Lower lobe of right lung (tissue), 2 donors: ENCODE data around the gene ATG10. TPM values are rescaled to one million over a fixed set of nuclear protein-coding genes. Genes with fewer than 3 reads are reported as not detected.
"Not testable (repeated sequence)": the region's sequence is repeated elsewhere in the genome, so short reads cannot be mapped to it uniquely, and the experiment has no call there.

ENCODE experiments used
- ATAC-seq, 2 donors: fragments of 200-7000 bp; cut with Tn5 transposase; one replicate each; pipeline ENCODE4 v1.9.1; 2020 to 2022; ENCODE audit warnings: mild to moderate bottlenecking in 2 of 2, moderate library complexity in 2 of 2
- DNase-seq: peaks from one replicate; pipeline ENCODE4 v3.0.0-alpha.2; 2020
- H3K27ac ChIP-seq: fragments of 200-600 bp; one replicate; pipeline ENCODE4 v1.8.0; 2022
- H3K27me3 ChIP-seq: fragments of 200-600 bp; one replicate; pipeline ENCODE4 v1.8.0; 2022; ENCODE audit warnings: low read depth
- H3K36me3 ChIP-seq: fragments of 200-600 bp; one replicate; pipeline ENCODE4 v1.8.0; 2022; ENCODE audit warnings: mild to moderate bottlenecking
- H3K4me1 ChIP-seq: fragments of 200-600 bp; one replicate; pipeline ENCODE4 v1.8.0; 2022
- H3K4me3 ChIP-seq: fragments of 200-600 bp; one replicate; pipeline ENCODE4 v1.8.0; 2022; ENCODE audit warnings: mild to moderate bottlenecking
- H3K9me3 ChIP-seq: fragments of 200-600 bp; one replicate; pipeline ENCODE4 v1.8.0; 2022
- CTCF ChIP-seq: fragments of 200-600 bp; IDR thresholded peaks from one replicate; pipeline ENCODE4 v1.8.0; 2022; ENCODE audit warnings: antibody characterized with exemption, mild to moderate bottlenecking
- intact Hi-C: fragments of 100-400 bp; cut with DNase I; formaldehyde crosslinking; loops from one replicate; pipeline ENCODE4 v1.11.0; 2022
- total RNA-seq: library from RNA; stranded (reverse); fragmentation: NEBNext Ultra II Directional; extraction: Animal tissue kit (Norgen Biotek cat#: 25700); gene quantifications from one replicate; pipeline ENCODE4 v1.2.1, GENCODE V29; 2021
- donor health status: DM: no; HTN: yes; CAD: no; lungs with severe emphysema.

The ATG10 gene
- total RNA-seq, 1 donor from 2014 or later, result 5.4 TPM

GRCh38 chr5:82010696-82011095 is 38.9 kb downstream of the ATG10 start:
- no peaks in the 10 kb centered on the region for H3K4me1 ChIP-seq
- H3K27me3 ChIP-seq, result no peaks in the 10 kb centered on the region
- H3K9me3 ChIP-seq, result no peaks in the 10 kb centered on the region
- TF ChIP-seq CTCF, result no peak
- no peak overlapping the region for H3K27ac ChIP-seq
- intact Hi-C loops, result no loop called here
- H3K36me3 ChIP-seq, result no peaks in the 10 kb centered on the region
- no peak for DNase-seq
- ATAC-seq, result no peak
- H3K4me3 ChIP-seq, result no peak overlapping the region

GRCh38 chr5:82011761-82012160 is 39.9 kb downstream of the ATG10 start:
- Histone ChIP-seq H3K4me1 (no peaks in the 10 kb centered on the region), H3K27me3 (no peaks in the 10 kb centered on the region), H3K4me3 (no peak overlapping the region), H3K36me3 (no peaks in the 10 kb centered on the region), H3K9me3 (peaks cover 7% of the 10 kb centered on the region), H3K27ac (no peak overlapping the region)
- no peak for TF ChIP-seq CTCF
- ATAC-seq (no peak), DNase-seq (no peak)
- intact Hi-C loops, result no loop called here

- not testable (repeated sequence) for ATAC-seq
These were observed 42.8 kb downstream of the ATG10 start for GRCh38 chr5:82014644-82015043.

GRCh38 chr5:82018462-82018861 is 46.6 kb downstream of the ATG10 start:
- Histone ChIP-seq H3K36me3 (no peaks in the 10 kb centered on the region), H3K27me3 (no peaks in the 10 kb centered on the region), H3K4me1 (no peaks in the 10 kb centered on the region), H3K27ac (no peak overlapping the region), H3K9me3 (peaks cover 7% of the 10 kb centered on the region), H3K4me3 (no peak overlapping the region)
- no peak for TF ChIP-seq CTCF
- DNase-seq (no peak), ATAC-seq (no peak)
- intact Hi-C loops, result no loop called here

More at GRCh38 chr5:82014644-82015043, 42.8 kb downstream of the ATG10 start:
- H3K27me3 ChIP-seq, intact Hi-C loops, H3K4me1 ChIP-seq, H3K9me3 ChIP-seq, H3K4me3 ChIP-seq, DNase-seq, H3K27ac ChIP-seq, H3K36me3 ChIP-seq: not testable (repeated sequence)

GRCh38 chr5:82019342-82020138 is 47.7 kb downstream of the ATG10 start:
- no peak for TF ChIP-seq CTCF
- peaks cover 7% of the 10 kb centered on the region for H3K9me3 ChIP-seq
- H3K27ac ChIP-seq, result no peak overlapping the region
- no peaks in the 10 kb centered on the region for H3K27me3 ChIP-seq
- no peaks in the 10 kb centered on the region for H3K36me3 ChIP-seq
- ATAC-seq (no peak), DNase-seq (no peak)
- H3K4me1 ChIP-seq, result no peaks in the 10 kb centered on the region
- intact Hi-C loops, result no loop called here
- H3K4me3 ChIP-seq, result no peak overlapping the region

GRCh38 chr5:82022499-82022898 is 50.7 kb downstream of the ATG10 start:
- intact Hi-C loops, result no loop called here
- no peak for ATAC-seq
- no peak overlapping the region for H3K4me3 ChIP-seq
- H3K27me3 ChIP-seq, result no peaks in the 10 kb centered on the region
- no peaks in the 10 kb centered on the region for H3K36me3 ChIP-seq
- no peaks in the 10 kb centered on the region for H3K4me1 ChIP-seq
- H3K9me3 ChIP-seq, result no peaks in the 10 kb centered on the region
- no peak for DNase-seq
- TF ChIP-seq CTCF, result no peak
- no peak overlapping the region for H3K27ac ChIP-seq
